GM12864 (cell line): ENCODE measurements around the gene EIF2D.
"Not testable (repeated sequence)": the region's sequence is repeated elsewhere in the genome, so short reads cannot be mapped to it uniquely, and the experiment has no call there.

Experiments used
- DNase-seq: peaks from one replicate; pipeline ENCODE4 v3.0.0-alpha.2; 2011; ENCODE audit warnings: low read depth
- H3K4me3 ChIP-seq: 2 replicates; pipeline ENCODE4 v1.5.1; 2011; ENCODE audit warnings: mild to moderate bottlenecking, low read depth, low read length, control low read depth
- CTCF ChIP-seq: IDR thresholded peaks from 2 replicates; pipeline ENCODE4 v1.5.1; 2011; ENCODE audit warnings: low read depth, mild to moderate bottlenecking, moderate library complexity, low read length, control low read depth, inconsistent platforms; ENCODE audit errors: missing control alignments

EIF2D gene

GRCh38 chr1:206649261-206649921 is 37.1 kb upstream of the EIF2D start:
- DNase-seq = no peak
- TF ChIP-seq CTCF = no peak
- no peak overlapping the region for H3K4me3 ChIP-seq

- no peak for TF ChIP-seq CTCF
- H3K4me3 ChIP-seq = no peak overlapping the region
- DNase-seq = no peak
Measured at GRCh38 chr1:206647224-206647623, 35.0 kb upstream of the EIF2D start.

GRCh38 chr1:206646504-206646903 is 34.2 kb upstream of the EIF2D start:
- no peak overlapping the region for H3K4me3 ChIP-seq
- no peak for TF ChIP-seq CTCF
- DNase-seq = no peak

GRCh38 chr1:206643118-206643698 is 30.9 kb upstream of the EIF2D start:
- DNase-seq = no peak
- no peak for TF ChIP-seq CTCF
- no peak overlapping the region for H3K4me3 ChIP-seq

GRCh38 chr1:206642074-206642473 is 29.8 kb upstream of the EIF2D start:
- H3K4me3 ChIP-seq, DNase-seq: not testable (repeated sequence)

GRCh38 chr1:206637605-206638004 is 25.3 kb upstream of the EIF2D start:
- H3K4me3 ChIP-seq = no peak overlapping the region
- DNase-seq = no peak
- TF ChIP-seq CTCF = no peak

GRCh38 chr1:206636671-206637070 is 24.4 kb upstream of the EIF2D start:
- peak overlapping the region; percentile 9; the same call in 1 of the 2 replicates for H3K4me3 ChIP-seq
- no peak for TF ChIP-seq CTCF
- DNase-seq = no peak
